HG03342 (cell line): Measurements from ENCODE around the gene SLAMF8.

Experiments used
- ATAC-seq: cut with Tn5 transposase; IDR thresholded peaks from one replicate; pipeline ENCODE4 v1.9.1; 2021; ENCODE audit warnings: mild to moderate bottlenecking, moderate library complexity; ENCODE audit not compliant: unreplicated experiment

SLAMF8 gene

DNA sequence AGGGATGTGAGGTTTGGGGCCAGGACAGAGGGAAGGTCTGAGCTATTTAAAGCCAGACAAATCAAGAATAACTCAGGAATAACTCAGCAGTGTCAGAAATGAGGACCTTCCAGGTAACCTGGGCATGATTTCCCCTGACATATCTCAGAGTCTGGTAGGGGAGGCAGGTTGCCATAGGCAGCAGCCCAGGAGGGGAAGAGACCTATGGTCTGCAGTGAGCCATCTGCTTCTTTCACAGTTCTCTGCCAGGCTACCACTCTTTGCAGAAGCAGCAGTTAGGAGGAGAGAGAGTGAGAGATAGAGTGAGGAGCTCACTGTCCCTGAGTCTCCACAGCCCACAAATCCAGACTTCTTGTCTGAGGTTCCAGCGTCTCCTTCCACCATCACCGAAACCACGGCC is 42.1 kb downstream of the SLAMF8 start:
- no peak for ATAC-seq

DNA sequence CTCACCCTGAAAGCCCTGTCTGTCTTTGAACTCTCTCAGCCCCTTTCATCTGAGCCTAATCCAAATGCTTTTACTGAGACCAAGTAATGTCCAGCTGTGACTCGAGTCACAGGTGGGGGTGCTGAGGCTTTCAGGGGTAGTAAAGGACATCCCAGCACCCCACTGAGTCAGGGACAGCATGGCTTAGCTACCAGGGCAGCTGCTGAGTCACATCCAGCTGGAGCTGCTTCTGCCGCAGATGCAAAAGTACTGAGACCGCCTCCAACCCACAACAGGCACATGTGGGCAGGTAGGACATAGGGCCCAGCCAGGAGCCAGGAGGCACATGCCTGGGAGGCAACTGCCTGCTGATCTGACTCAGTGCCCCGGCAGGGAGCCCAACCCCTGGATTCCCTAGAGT is 42.5 kb downstream of the SLAMF8 start:
- ATAC-seq: no peak

GRCh38 chr1:159869607-159870006 is 42.9 kb downstream of the SLAMF8 start:
- no peak for ATAC-seq

DNA sequence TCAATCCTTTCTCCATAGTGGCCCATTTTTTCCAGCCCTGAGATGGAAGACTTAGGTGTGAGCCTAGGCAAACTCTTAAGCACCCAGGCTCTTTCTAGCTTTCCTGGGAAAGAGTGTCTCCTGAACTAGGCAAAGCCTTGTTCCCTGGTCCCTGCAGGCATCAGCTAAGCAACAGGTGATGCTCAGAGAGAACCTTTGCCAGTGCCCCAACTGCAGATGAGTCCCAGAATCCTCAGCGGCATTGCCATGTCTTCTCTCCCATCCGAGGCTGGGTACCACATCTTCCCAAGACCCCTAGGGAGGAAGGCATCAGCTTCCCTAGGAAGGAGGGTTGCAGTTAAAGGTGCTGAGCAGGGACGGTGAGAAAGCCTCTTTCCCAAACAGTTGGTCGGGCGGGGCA is 44.0 kb downstream of the SLAMF8 start:
- ATAC-seq: no peak

- ATAC-seq: no peak
Measured at GRCh38 chr1:159872891-159873290, 46.2 kb downstream of the SLAMF8 start.

DNA sequence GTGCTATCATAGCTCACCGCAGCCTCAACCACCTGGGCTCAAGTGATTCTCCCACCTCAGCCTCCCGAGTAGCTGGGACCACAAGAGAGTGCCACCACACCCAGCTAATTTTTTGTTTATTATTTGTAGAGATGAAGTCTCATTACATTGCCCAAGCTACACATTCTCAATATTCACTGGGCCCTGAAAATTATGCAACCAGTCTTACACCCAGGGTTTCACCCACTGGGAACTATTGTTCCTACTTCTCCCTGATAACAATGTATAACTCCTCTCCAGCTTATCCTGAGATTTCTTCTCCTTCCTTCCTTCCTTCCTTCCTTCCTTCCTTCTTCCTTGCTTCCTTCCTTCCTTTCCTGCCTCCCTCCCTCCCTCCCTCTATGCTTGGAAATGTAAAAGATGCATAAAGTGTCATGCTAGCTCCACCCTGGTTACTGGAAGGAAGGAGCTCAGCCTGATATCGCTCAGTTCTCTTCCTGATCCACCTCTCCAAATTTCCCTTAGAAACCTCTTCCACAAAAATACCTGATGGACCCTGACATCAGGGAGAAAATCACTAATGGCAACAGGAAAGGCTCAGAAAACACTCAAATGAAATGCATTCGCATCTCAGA is 47.0 kb downstream of the SLAMF8 start:
- ATAC-seq: no peak

GRCh38 chr1:159877695-159878444 is 51.2 kb downstream of the SLAMF8 start:
- ATAC-seq: no peak

DNA sequence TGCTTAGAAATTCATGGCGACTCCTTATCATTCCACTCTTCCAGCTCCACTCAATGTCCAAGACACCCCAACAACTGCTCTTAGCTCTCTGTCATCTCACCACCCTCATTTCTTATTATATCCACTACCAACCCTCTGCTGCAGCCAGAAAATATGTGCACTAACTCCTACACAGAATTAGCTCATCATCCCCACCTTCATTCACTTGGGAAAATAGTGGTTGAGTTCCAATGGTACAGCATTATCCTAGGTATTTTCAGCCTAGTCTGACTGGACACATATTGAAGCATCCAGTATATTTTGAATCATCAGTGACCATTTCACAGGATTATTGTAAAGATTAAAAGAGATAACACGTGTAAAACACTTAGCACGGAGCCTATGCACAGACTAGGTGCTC is 52.5 kb downstream of the SLAMF8 start:
- ATAC-seq: no peak

GRCh38 chr1:159879977-159880376 is 53.3 kb downstream of the SLAMF8 start:
- no peak for ATAC-seq

GRCh38 chr1:159880430-159880829 is 53.8 kb downstream of the SLAMF8 start:
- ATAC-seq: no peak

DNA sequence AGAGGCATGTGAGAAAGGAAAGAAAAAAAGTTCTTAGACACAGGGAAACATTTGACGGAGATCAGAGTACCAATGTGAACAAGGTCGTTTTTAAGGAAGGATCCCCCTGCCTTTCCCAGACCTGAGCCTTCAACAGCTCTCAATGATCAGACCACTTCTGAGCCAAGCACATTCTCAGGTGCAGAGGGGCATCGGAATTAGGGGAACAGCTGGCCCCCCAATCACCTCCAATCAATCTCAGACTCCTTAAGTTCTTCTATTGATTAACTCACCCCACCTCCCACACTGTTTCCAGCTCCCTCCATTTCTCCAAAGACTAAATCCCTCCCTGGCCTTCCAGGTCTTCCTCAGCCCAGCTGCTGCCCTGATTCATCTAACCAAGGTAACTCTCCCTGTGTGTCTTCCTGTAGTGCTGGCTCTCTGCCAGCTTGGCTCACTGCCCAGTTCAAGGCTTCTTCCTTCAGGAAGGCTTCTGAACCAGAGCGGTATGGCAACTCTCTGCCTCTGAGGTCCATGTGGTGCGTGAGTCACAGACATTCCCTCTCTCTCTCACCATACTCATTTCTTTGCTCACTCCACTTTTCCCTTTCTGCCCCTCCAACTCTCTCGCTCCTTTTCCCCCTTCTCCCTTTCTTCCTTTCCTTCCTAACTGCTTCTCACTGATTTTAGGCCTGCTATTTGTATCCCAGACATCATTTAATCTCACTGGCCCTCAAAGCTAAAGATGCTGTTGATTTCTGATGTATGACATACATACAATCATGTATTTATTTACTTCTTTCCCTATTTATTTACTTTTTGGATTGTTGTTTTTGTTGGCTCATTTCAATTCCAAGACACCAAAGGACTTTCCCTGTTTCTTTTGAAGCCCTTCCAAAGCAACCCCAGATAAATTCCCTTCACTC is 55.2 kb downstream of the SLAMF8 start:
- no peak for ATAC-seq

- no peak for ATAC-seq
Measured at GRCh38 chr1:159882527-159882862, 55.8 kb downstream of the SLAMF8 start.

GRCh38 chr1:159883134-159883533 is 56.5 kb downstream of the SLAMF8 start:
- no peak for ATAC-seq

GRCh38 chr1:159884296-159884695 is 57.6 kb downstream of the SLAMF8 start:
- ATAC-seq: no peak
